Bronchial epithelial cell (primary cell): ENCODE results near the gene AKR1A1. TPM values are rescaled to one million over a fixed set of nuclear protein-coding genes. Genes with fewer than 3 reads are reported as not detected.

Experiments
- DNase-seq: peaks from one replicate; pipeline ENCODE4 v3.0.0-alpha.2; 2010; ENCODE audit warnings: low read depth
- FAIRE-seq: peaks from 2 replicates; lab custom pipeline; 2011; peaks lifted over from hg19 to GRCh38; lab: Jason Lieb, UNC
- H3K27me3 ChIP-seq: 2 replicates; pipeline ENCODE4 v1.5.1; 2011; ENCODE audit warnings: low read length; ENCODE audit not compliant: control insufficient read depth, insufficient read depth
- H3K36me3 ChIP-seq: 2 replicates; pipeline ENCODE4 v1.5.1; 2011; ENCODE audit warnings: low read length; ENCODE audit not compliant: control insufficient read depth, insufficient read depth
- H3K4me3 ChIP-seq: 2 replicates; pipeline ENCODE4 v1.5.1; 2011; ENCODE audit warnings: mild to moderate bottlenecking, low read depth, low read length, control low read depth
- CTCF ChIP-seq: IDR thresholded peaks from 2 replicates; pipeline ENCODE4 v1.5.1; 2011; ENCODE audit warnings: mild to moderate bottlenecking, moderate library complexity, low read length, control low read depth, inconsistent platforms; ENCODE audit not compliant: insufficient read depth, severe bottlenecking
- total RNA-seq: library from RNA; depleted of rRNA; stranded (reverse); fragments of >200 nt; gene quantifications from 2 replicates; pipeline ENCODE4 v1.2.1, GENCODE V29; 2014

The AKR1A1 gene
- total RNA-seq, 1 donor from 2014 or later, result 145 TPM

- TF ChIP-seq CTCF, result no peak
- no peak overlapping the region for H3K4me3 ChIP-seq
- H3K27me3 ChIP-seq, result no peaks in the 10 kb centered on the region
- H3K36me3 ChIP-seq, result no peaks in the 10 kb centered on the region
- no peak for FAIRE-seq
- DNase-seq, result no peak
Observed at GRCh38 chr1:45535988-45536766, 14.4 kb upstream of the AKR1A1 start.

GRCh38 chr1:45536886-45537285 lies 13.7 kb upstream of the AKR1A1 start:
- no peak overlapping the region for H3K4me3 ChIP-seq
- no peaks in the 10 kb centered on the region for H3K27me3 ChIP-seq
- DNase-seq (no peak), FAIRE-seq (no peak)
- H3K36me3 ChIP-seq, result no peaks in the 10 kb centered on the region
- TF ChIP-seq CTCF, result no peak

GRCh38 chr1:45541193-45541592 lies 9.4 kb upstream of the AKR1A1 start:
- no peak for TF ChIP-seq CTCF
- Histone ChIP-seq H3K36me3 (no peaks in the 10 kb centered on the region), H3K4me3 (no peak overlapping the region), H3K27me3 (no peaks in the 10 kb centered on the region)
- FAIRE-seq (no peak), DNase-seq (no peak)

GRCh38 chr1:45542591-45542990 lies 8.0 kb upstream of the AKR1A1 start:
- Histone ChIP-seq H3K36me3 (no peaks in the 10 kb centered on the region), H3K27me3 (no peaks in the 10 kb centered on the region), H3K4me3 (no peak overlapping the region)
- TF ChIP-seq CTCF, result no peak
- FAIRE-seq (no peak), DNase-seq (no peak)

GRCh38 chr1:45543581-45544417 lies 6.8 kb upstream of the AKR1A1 start:
- no peak for TF ChIP-seq CTCF
- no peaks in the 10 kb centered on the region for H3K36me3 ChIP-seq
- FAIRE-seq (no peak), DNase-seq (no peak)
- H3K4me3 ChIP-seq, result no peak overlapping the region
- H3K27me3 ChIP-seq, result no peaks in the 10 kb centered on the region
